SU-DHL-6 (cell line): ENCODE data around the gene GIGYF1.

Source experiments
- H2AFZ ChIP-seq: fragments of 200-600 bp; sonication (generic); 2 replicates; pipeline ENCODE4 v1.6.1; 2014; ENCODE audit warnings: low read depth, mild to moderate bottlenecking, moderate library complexity, mixed read lengths, antibody characterized with exemption, low read length; ENCODE audit not compliant: severe bottlenecking
- H3F3A ChIP-seq: fragments of 200-600 bp; shearing (Covaris generic); 2 replicates; pipeline ENCODE4 v1.6.0; 2016; ENCODE audit warnings: antibody characterized with exemption, mild to moderate bottlenecking; ENCODE audit not compliant: insufficient read depth
- H3K27ac ChIP-seq: fragments of 200-600 bp; sonication (generic); 2 replicates; pipeline ENCODE4 v1.5.1; 2016; ENCODE audit warnings: low read depth, mild to moderate bottlenecking, low read length, moderate library complexity, mixed read lengths
- H3K27me3 ChIP-seq: fragments of 200-600 bp; sonication (generic), shearing (Covaris generic); 2 replicates; pipeline ENCODE4 v1.6.0; 2014; ENCODE audit warnings: mild to moderate bottlenecking, low read length
- H3K36me3 ChIP-seq: fragments of 200-600 bp; sonication (generic); 2 replicates; pipeline ENCODE4 v1.6.1; 2014; ENCODE audit warnings: mild to moderate bottlenecking, low read length, mixed read lengths
- H3K4me2 ChIP-seq: fragments of 300-600, 200-600 bp; shearing (Covaris generic), sonication (generic); 2 replicates; pipeline ENCODE4 v1.6.0; 2014; ENCODE audit warnings: low read length, low read depth, mild to moderate bottlenecking; ENCODE audit not compliant: poor library complexity, severe bottlenecking
- H3K4me3 ChIP-seq: fragments of 200-600 bp; sonication (generic); 2 replicates; pipeline ENCODE4 v1.5.1; 2014; ENCODE audit warnings: antibody characterized with exemption, low read length, mild to moderate bottlenecking, mixed read lengths; ENCODE audit not compliant: insufficient read depth, poor library complexity, severe bottlenecking
- H3K79me2 ChIP-seq: fragments of 200-600 bp; sonication (generic); 2 replicates; pipeline ENCODE4 v1.6.1; 2014; ENCODE audit warnings: mild to moderate bottlenecking, low read length, moderate library complexity; ENCODE audit not compliant: insufficient read depth
- H3K9ac ChIP-seq: fragments of 200-600 bp; sonication (generic); 2 replicates; pipeline ENCODE4 v1.7.0; 2014; ENCODE audit warnings: mild to moderate bottlenecking, low read length
- H3K9me2 ChIP-seq: fragments of 200-600 bp; sonication (generic); replicated peaks from 2 replicates; pipeline ENCODE4 v1.6.1; 2014; ENCODE audit warnings: low read length; ENCODE audit not compliant: insufficient read depth
- H3K9me3 ChIP-seq: fragments of 200-600 bp; sonication (generic); 2 replicates; pipeline ENCODE4 v1.6.1; 2014; ENCODE audit warnings: low read length, mixed read lengths; ENCODE audit not compliant: insufficient read depth
- H4K20me1 ChIP-seq: fragments of 200-600 bp; sonication (generic); 2 replicates; pipeline ENCODE4 v1.6.1; 2014; ENCODE audit warnings: low read depth, mild to moderate bottlenecking, antibody characterized with exemption, low read length, moderate library complexity, mixed read lengths
- CTCF ChIP-seq: fragments of 200-600 bp; sonication (generic); IDR thresholded peaks from one replicate; pipeline ENCODE4 v1.5.1; 2017; ENCODE audit warnings: antibody characterized with exemption, mild to moderate bottlenecking, low read length, moderate library complexity; ENCODE audit not compliant: insufficient read depth, poor library complexity, severe bottlenecking
- EZH2phosphoT487 ChIP-seq: fragments of 200-600 bp; sonication (generic), shearing (Covaris generic); conservative IDR thresholded peaks from 2 replicates; pipeline ENCODE4 v1.6.1; 2018; ENCODE audit warnings: mild to moderate bottlenecking, antibody characterized with exemption, low read length, moderate library complexity, mixed read lengths

GIGYF1 gene

GRCh38 chr7:100692578-100692961, 1.5 kb downstream of the GIGYF1 start:
- H3K9me3 ChIP-seq: no peaks in the 10 kb centered on the region
- H2AFZ ChIP-seq: no peak overlapping the region
- TF ChIP-seq CTCF (no peak), EZH2phosphoT487 (no peak)
- no peaks in the 10 kb centered on the region for H3K9me2 ChIP-seq
- no peaks in the 10 kb centered on the region for H3K27me3 ChIP-seq
- peak overlapping the region; percentile 91 for H3K4me2 ChIP-seq
- H3K9ac ChIP-seq: peak overlapping the region; percentile 88
- no peak overlapping the region for H3K27ac ChIP-seq
- peak overlapping the region; percentile 77 for H3K4me3 ChIP-seq
- H3K79me2 ChIP-seq: peaks cover 42% of the 10 kb centered on the region
- peaks cover 24% of the 10 kb centered on the region for H3F3A ChIP-seq
- H4K20me1 ChIP-seq: peaks cover 9% of the 10 kb centered on the region; the same call in 1 of the 2 replicates
- no peaks in the 10 kb centered on the region for H3K36me3 ChIP-seq

- Histone ChIP-seq H3K36me3 (no peaks in the 10 kb centered on the region), H3K79me2 (peaks cover 42% of the 10 kb centered on the region), H3K27ac (no peak overlapping the region)
Measured at GRCh38 chr7:100691676-100692577, 2.1 kb downstream of the GIGYF1 start.

GRCh38 chr7:100689230-100690135, 4.6 kb downstream of the GIGYF1 start:
- Histone ChIP-seq H3K9me2 (no peaks in the 10 kb centered on the region), H4K20me1 (peaks cover 9% of the 10 kb centered on the region; the same call in 1 of the 2 replicates), H3K27ac (no peak overlapping the region), H3K9ac (no peak overlapping the region), H3K36me3 (no peaks in the 10 kb centered on the region), H2AFZ (no peak overlapping the region), H3K79me2 (peaks cover 42% of the 10 kb centered on the region), H3K4me2 (no peak overlapping the region), H3K27me3 (no peaks in the 10 kb centered on the region), H3F3A (peaks cover 9% of the 10 kb centered on the region; the same call in 1 of the 2 replicates), H3K9me3 (no peaks in the 10 kb centered on the region), H3K4me3 (no peak overlapping the region)
- no peak for TF ChIP-seq EZH2phosphoT487

More at GRCh38 chr7:100691676-100692577, 2.1 kb downstream of the GIGYF1 start:
- no peak overlapping the region for H2AFZ ChIP-seq
- peaks cover 9% of the 10 kb centered on the region; the same call in 1 of the 2 replicates for H4K20me1 ChIP-seq
- no peaks in the 10 kb centered on the region for H3K27me3 ChIP-seq
- H3K9me2 ChIP-seq: no peaks in the 10 kb centered on the region
- H3F3A ChIP-seq: peaks cover 24% of the 10 kb centered on the region
- H3K4me3 ChIP-seq: peak overlapping the region; percentile 1
- H3K9me3 ChIP-seq: no peaks in the 10 kb centered on the region
- peak overlapping the region; percentile 88 for H3K9ac ChIP-seq
- H3K4me2 ChIP-seq: peak overlapping the region; percentile 91
- TF ChIP-seq CTCF: peak; percentile 100
- no peak for TF ChIP-seq EZH2phosphoT487
